Loucy (cell line): ENCODE results near the gene SKP2.

Experiments
- CTCF ChIP-seq: fragments of 200-600 bp; sonication (generic); conservative IDR thresholded peaks from 2 replicates; pipeline ENCODE4 v1.5.1; 2014; ENCODE audit warnings: mild to moderate bottlenecking, antibody characterized with exemption, low read length
- EZH2phosphoT487 ChIP-seq: fragments of 200-600 bp; IDR thresholded peaks from 2 replicates; pipeline ENCODE4 v1.6.1; 2018; ENCODE audit warnings: antibody characterized with exemption, mild to moderate bottlenecking, moderate library complexity, borderline replicate concordance

GRCh38 chr5:36222620-36223019, 70.7 kb downstream of the SKP2 start:
- TF ChIP-seq CTCF (no peak), EZH2phosphoT487 (no peak)
